Hematopoietic multipotent progenitor cell treated with erythropoietin and hydrocortisone succinate and interleukin-3 and kit ligand, for 6 days (in vitro differentiated cells): ENCODE results near the gene PTPN7.
A peak's percentile ranks its signal among the peaks of the same experiment; 100 is the strongest.
"Not testable (repeated sequence)": the region's sequence is repeated elsewhere in the genome, so short reads cannot be mapped to it uniquely, and the experiment has no call there.

Experiments
- DNase-seq: peaks from one replicate; pipeline ENCODE4 v3.0.0-alpha.2; 2015

PTPN7 gene

GRCh38 chr1:202150602-202151001, 9.8 kb downstream of the PTPN7 start:
- DNase-seq: peak; percentile 32

GRCh38 chr1:202150187-202150586, 10.2 kb downstream of the PTPN7 start:
- no peak for DNase-seq

- no peak for DNase-seq
Observed at GRCh38 chr1:202149566-202149965, 10.8 kb downstream of the PTPN7 start.

GRCh38 chr1:202148391-202148790, 12.0 kb downstream of the PTPN7 start:
- no peak for DNase-seq

- DNase-seq: no peak
Observed at GRCh38 chr1:202146993-202147392, 13.4 kb downstream of the PTPN7 start.

- no peak for DNase-seq
Observed at GRCh38 chr1:202146279-202146678, 14.1 kb downstream of the PTPN7 start.

GRCh38 chr1:202145744-202146140, 14.7 kb downstream of the PTPN7 start:
- not testable (repeated sequence) for DNase-seq

GRCh38 chr1:202145068-202145743, 15.2 kb downstream of the PTPN7 start:
- DNase-seq: peak; percentile 58

- DNase-seq: peak; percentile 75
Observed at GRCh38 chr1:202144402-202145067, 15.9 kb downstream of the PTPN7 start, which contains the start of gene ARL8A. Gene ARL8A, minus strand, starts transcription at chr1:202144737. Its CDS starts 165 bp downstream, at chr1:202144572.

GRCh38 chr1:202143768-202144401, 16.5 kb downstream of the PTPN7 start:
- peak; percentile 59 for DNase-seq

- DNase-seq: peak; percentile 79
Observed at GRCh38 chr1:202143011-202143767, 17.2 kb downstream of the PTPN7 start.

- not testable (repeated sequence) for DNase-seq
Observed at GRCh38 chr1:202141468-202141867, 18.9 kb downstream of the PTPN7 start.

GRCh38 chr1:202140833-202141232, 19.6 kb downstream of the PTPN7 start:
- DNase-seq: no peak

GRCh38 chr1:202135221-202135721, 25.1 kb downstream of the PTPN7 start:
- DNase-seq: peak; percentile 87

- DNase-seq: no peak
Observed at GRCh38 chr1:202134645-202135172, 25.7 kb downstream of the PTPN7 start.

GRCh38 chr1:202133989-202134388, 26.4 kb downstream of the PTPN7 start:
- DNase-seq: no peak

- no peak for DNase-seq
Observed at GRCh38 chr1:202133496-202133895, 26.9 kb downstream of the PTPN7 start.

- DNase-seq: no peak
Observed at GRCh38 chr1:202133001-202133400, 27.4 kb downstream of the PTPN7 start.

GRCh38 chr1:202131956-202132821, 28.2 kb downstream of the PTPN7 start:
- no peak for DNase-seq

- no peak for DNase-seq
Observed at GRCh38 chr1:202130816-202131522, 29.4 kb downstream of the PTPN7 start.

- DNase-seq: no peak
Observed at GRCh38 chr1:202130297-202130721, 30.1 kb downstream of the PTPN7 start.
